Peyer's patch (tissue), 4 donors: Measurements from ENCODE around the gene VPREB3. TPM values are rescaled to one million over a fixed set of nuclear protein-coding genes. Genes with fewer than 3 reads are reported as not detected.

Experiments used
- DNase-seq, 3 donors: peaks; one replicate each; pipeline ENCODE4 v3.0.0-alpha.2; 2017 to 2019
- H3K27ac ChIP-seq, 4 donors: fragments of 200-600 bp; sonication (generic); one replicate each; pipeline ENCODE4 v1.5.1; 2016 to 2019
- H3K27me3 ChIP-seq, 2 donors: fragments of 200-600 bp; sonication (generic); one replicate each; pipeline ENCODE4 v1.5.1; 2019
- H3K36me3 ChIP-seq, 3 donors: fragments of 200-600 bp; sonication (generic); one replicate each; pipeline ENCODE4 v1.5.1; 2016 to 2019
- H3K4me1 ChIP-seq, 4 donors: fragments of 200-600 bp; sonication (generic); one replicate each; pipeline ENCODE4 v1.5.1; 2016 to 2019
- H3K4me3 ChIP-seq, 4 donors: fragments of 200-600 bp; sonication (generic); 1 replicate in 3 of 4; 2 replicates in 1 of 4; pipeline ENCODE4 v1.5.1; 2016 to 2019; ENCODE audit warnings: mild to moderate bottlenecking in 1 of 4
- H3K9me3 ChIP-seq, 4 donors: fragments of 200-600 bp; sonication (generic); one replicate each; pipeline ENCODE4 v1.5.1; 2016 to 2019; ENCODE audit warnings: mild to moderate bottlenecking in 1 of 4
- CTCF ChIP-seq, 6 experiments: fragments of 450-650 bp in 4 of 6; fragments of 200-600 bp in 2 of 6; sonication (generic) in 1 of 6; IDR thresholded peaks; one replicate each; pipeline ENCODE4 v1.5.1; 2017 to 2019; ENCODE audit warnings: antibody characterized with exemption in 6 of 6, mild to moderate bottlenecking in 3 of 6, moderate library complexity in 1 of 6
- POLR2A ChIP-seq, 2 donors: fragments of 450-650 bp; IDR thresholded peaks; one replicate each; pipeline ENCODE4 v1.5.1; 2017; ENCODE audit warnings: antibody characterized with exemption in 2 of 2, mild to moderate bottlenecking in 2 of 2, moderate library complexity in 2 of 2
- total RNA-seq, 4 donors: library from RNA; depleted of rRNA; stranded (reverse); fragments of >200 nt; gene quantifications; one replicate each; pipeline ENCODE4 v1.1.0, GENCODE V29; 2016

Gene VPREB3
- total RNA-seq, 4 donors from 2014 or later, result 29.7 TPM; not detected in 3

GRCh38 chr22:23704829-23705228, 49.4 kb downstream of the VPREB3 start:
- TF ChIP-seq POLR2A (IDR thresholded peaks at IDR 0.05) (no peak), CTCF (IDR thresholded peaks at IDR 0.05) (no peak)
- H3K4me1 ChIP-seq, result no peaks in the 10 kb centered on the region
- no peak overlapping the region for H3K27ac ChIP-seq
- DNase-seq, result no peak
- H3K9me3 ChIP-seq, result no peaks in the 10 kb centered on the region
- H3K27me3 ChIP-seq, result no peaks in the 10 kb centered on the region
- peaks cover 0 to 92% (median 3%) of the 10 kb centered on the region in 3 donors for H3K36me3 ChIP-seq
- H3K4me3 ChIP-seq, result no peak overlapping the region

GRCh38 chr22:23704062-23704461, 50.2 kb downstream of the VPREB3 start:
- peaks cover 0 to 92% (median 3%) of the 10 kb centered on the region in 3 donors for H3K36me3 ChIP-seq
- no peak overlapping the region for H3K4me3 ChIP-seq
- TF ChIP-seq POLR2A (IDR thresholded peaks at IDR 0.05) (no peak), CTCF (IDR thresholded peaks at IDR 0.05) (no peak)
- H3K4me1 ChIP-seq, result no peaks in the 10 kb centered on the region
- DNase-seq, result no peak
- no peak overlapping the region for H3K27ac ChIP-seq
- no peaks in the 10 kb centered on the region for H3K27me3 ChIP-seq
- H3K9me3 ChIP-seq, result no peaks in the 10 kb centered on the region

Other genes starting within 250 kb of the VPREB3 start
- gene IGLL1, start 174.1 kb downstream of the VPREB3 start, total RNA-seq, result not detected
- 1 to 10 TPM in 1 of 4 donors, under 1 TPM in 1, not detected in 2; 0.67 to 1.1 TPM for gene DRICH1, start 122.1 kb downstream of the VPREB3 start, total RNA-seq
- gene RGL4, start 63.4 kb downstream of the VPREB3 start, total RNA-seq, result not detected
- gene ZNF70, start 3.3 kb downstream of the VPREB3 start, total RNA-seq, result 10 to 100 TPM in 1 of 4 donors, 1 to 10 TPM in 3; 2.5 to 25.6 (median 6.2) TPM
- gene C22orf15, start 8.6 kb upstream of the VPREB3 start, total RNA-seq, result not detected
- 100 to 1,000 TPM; 112 to 219 (median 142) TPM for gene CHCHD10, start 13.5 kb upstream of the VPREB3 start, total RNA-seq
- gene MMP11, start 18.4 kb upstream of the VPREB3 start, total RNA-seq, result 10 to 100 TPM in 3 of 4 donors, 1 to 10 TPM in 1; 2.9 to 19.5 (median 13.7) TPM
- gene SMARCB1, start 32.5 kb upstream of the VPREB3 start, total RNA-seq, result 10 to 100 TPM; 45.7 to 94.9 (median 77.0) TPM
- gene DERL3, start 84.6 kb upstream of the VPREB3 start, total RNA-seq, result 10 to 100 TPM in 1 of 4 donors, 1 to 10 TPM in 3; 1.1 to 17.3 (median 3.4) TPM
- 10 to 100 TPM in 3 of 4 donors, 1 to 10 TPM in 1; 8.3 to 16.0 (median 14.8) TPM for gene SLC2A11, start 103.5 kb upstream of the VPREB3 start, total RNA-seq
- gene MIF, start 140.0 kb upstream of the VPREB3 start, total RNA-seq, result 100 to 1,000 TPM in 3 of 4 donors, 10 to 100 TPM in 1; 97.9 to 206 (median 151) TPM
- 1 to 10 TPM in 2 of 4 donors, not detected in 2; 1.2 to 3.3 TPM for gene GSTT2B, start 206.8 kb upstream of the VPREB3 start, total RNA-seq
- 1 to 10 TPM in 2 of 4 donors, under 1 TPM in 1, not detected in 1; 0.67 to 9.9 (median 6.3) TPM for gene DDTL, start 212.5 kb upstream of the VPREB3 start, total RNA-seq
- 100 to 1,000 TPM; 225 to 338 (median 285) TPM for gene DDT, start 220.0 kb upstream of the VPREB3 start, total RNA-seq
- not detected for gene GSTT2, start 225.7 kb upstream of the VPREB3 start, total RNA-seq